GM12878 (cell line): ENCODE data around the gene TLE3. TPM values are rescaled to one million over a fixed set of nuclear protein-coding genes. Genes with fewer than 3 reads are reported as not detected.

Experiments
- ATAC-seq: fragments of 200-7000 bp; cut with Tn5 transposase; 3 replicates; pipeline ENCODE4 v1.9.1; 2020; ENCODE audit warnings: mild to moderate bottlenecking, moderate library complexity
- BruUV-seq: library from RNA; stranded (reverse); fragments of 400-500 nt; replicated peaks from 2 replicates; lab custom pipeline; 2021; lab: Mats Ljungman, UMichigan
- CTCF ChIA-PET: fragments of 300-600 bp; sonication (Branson Sonifier 250); formaldehyde crosslinking; extraction: SDS; loops from one replicate; lab custom pipeline; 2021; ENCODE audit warnings: inconsistent platforms; lab: Yijun Ruan, JAX
- POLR2A ChIA-PET: fragments of 350-600 bp; formaldehyde crosslinking; extraction: SDS; loops from one replicate; lab custom pipeline; 2021; ENCODE audit warnings: inconsistent platforms; lab: Charles Lee
- RAD21 ChIA-PET: fragments of 300-600 bp; sonication (Branson Sonifier 250); formaldehyde crosslinking; loops from one replicate; lab custom pipeline; 2023; ENCODE audit warnings: antibody characterized with exemption; ENCODE audit not compliant: unreplicated experiment; lab: Charles Lee
- SMC1A ChIA-PET: fragments of 300-600 bp; sonication (Branson Sonifier 250); formaldehyde crosslinking; loops from one replicate; lab custom pipeline; 2023; ENCODE audit not compliant: unreplicated experiment, uncharacterized antibody; lab: Charles Lee
- DNase-seq: peaks from one replicate; pipeline ENCODE4 v3.0.0-alpha.2; 2011; ENCODE audit warnings: low read depth, low spot score
- FAIRE-seq: peaks from 3 replicates; lab custom pipeline; 2011; peaks lifted over from hg19 to GRCh38; lab: Jason Lieb, UNC
- H2AFZ ChIP-seq: 2 replicates; pipeline ENCODE4 v1.6.0; 2011; ENCODE audit warnings: low read depth, low read length, control low read depth; ENCODE audit not compliant: control insufficient read depth
- H3K27ac ChIP-seq: 2 replicates; pipeline ENCODE4 v1.5.1; 2011; ENCODE audit warnings: control low read depth; ENCODE audit not compliant: control insufficient read depth, insufficient read depth
- H3K27me3 ChIP-seq, 2 experiments: replicated peaks in 1 of 2; 2 replicates each; pipeline versions ENCODE4 v1.6.0 to v1.6.1; 2011; ENCODE audit warnings: low read length in 1 of 2; ENCODE audit not compliant: control insufficient read depth in 2 of 2, insufficient read depth in 2 of 2
- H3K36me3 ChIP-seq, 2 experiments: 2 replicates each; pipeline ENCODE4 v1.5.1; 2011; ENCODE audit warnings: low read length in 1 of 2; ENCODE audit not compliant: control insufficient read depth in 2 of 2, insufficient read depth in 2 of 2
- H3K4me1 ChIP-seq: 2 replicates; pipeline ENCODE4 v1.6.1; 2011; ENCODE audit warnings: mild to moderate bottlenecking, low read length, moderate library complexity, mixed read lengths; ENCODE audit not compliant: control insufficient read depth, insufficient read depth
- H3K4me2 ChIP-seq: 2 replicates; pipeline ENCODE4 v1.6.0; 2011; ENCODE audit warnings: control low read depth; ENCODE audit not compliant: control insufficient read depth, insufficient read depth
- H3K4me3 ChIP-seq: fragments of 200-600 bp; sonication (generic); 2 replicates; pipeline ENCODE4 v1.5.1; 2016
- H3K79me2 ChIP-seq: 2 replicates; pipeline ENCODE4 v1.6.0; 2011; ENCODE audit warnings: low read length; ENCODE audit not compliant: control insufficient read depth, insufficient read depth
- H3K9ac ChIP-seq: 2 replicates; pipeline ENCODE4 v1.8.0; 2011; ENCODE audit warnings: low read length, control low read depth, mixed read lengths; ENCODE audit not compliant: control insufficient read depth, insufficient read depth
- H3K9me3 ChIP-seq: replicated peaks from 3 replicates; pipeline ENCODE4 v1.5.1; 2011; ENCODE audit warnings: mild to moderate bottlenecking, low read length; ENCODE audit not compliant: control insufficient read depth, insufficient read depth
- H4K20me1 ChIP-seq: 2 replicates; pipeline ENCODE4 v1.6.0; 2011; ENCODE audit not compliant: control insufficient read depth, insufficient read depth
- ASH2L ChIP-seq: fragments of 300-600, 200-600 bp; sonication (generic); IDR thresholded peaks from 2 replicates; pipeline ENCODE4 v1.6.1; 2017; ENCODE audit warnings: low read depth, mild to moderate bottlenecking, borderline replicate concordance
- BCL11A ChIP-seq: IDR thresholded peaks from 2 replicates; pipeline ENCODE4 v1.6.1; 2011; ENCODE audit warnings: low read depth, low read length
- BHLHE40 ChIP-seq, 2 experiments: fragments of 450-650 bp in 1 of 2; IDR thresholded peaks; 2 replicates each; pipeline ENCODE4 v1.6.1; 2011 to 2017; ENCODE audit warnings: low read depth in 2 of 2, borderline replicate concordance in 1 of 2, improper control_type of control experiment in 1 of 2, low read length in 1 of 2, mild to moderate bottlenecking in 1 of 2
- CBX3 ChIP-seq: fragments of 200-600 bp; sonication (generic); IDR thresholded peaks from 2 replicates; pipeline ENCODE4 v1.6.1; 2016; ENCODE audit warnings: low read depth, borderline replicate concordance
- CTCF ChIP-seq, 3 experiments: IDR thresholded peaks in 2 of 3; conservative IDR thresholded peaks in 1 of 3; 2 replicates each; pipeline ENCODE4 v1.5.1; 2011; ENCODE audit warnings: low read depth in 3 of 3, low read length in 3 of 3, mild to moderate bottlenecking in 3 of 3, control low read depth in 2 of 3, moderate library complexity in 2 of 3, inconsistent platforms in 1 of 3, mixed read lengths in 1 of 3; ENCODE audit not compliant: control insufficient read depth in 2 of 3, insufficient read depth in 1 of 3; ENCODE audit errors: extremely low read depth in 1 of 3
- E2F8 ChIP-seq: fragments of 450-650 bp; IDR thresholded peaks from 2 replicates; pipeline ENCODE4 v1.6.1; 2018; ENCODE audit warnings: mild to moderate bottlenecking, low read depth, moderate library complexity; ENCODE audit not compliant: partially characterized antibody
- EED ChIP-seq: sonication (generic); IDR thresholded peaks from 2 replicates; pipeline ENCODE4 v1.6.1; 2016; ENCODE audit warnings: antibody characterized with exemption, low read depth
- EP300 ChIP-seq, 2 experiments: fragments of 150-350 bp in 1 of 2; IDR thresholded peaks; 2 replicates each; pipeline ENCODE4 v1.6.1; 2011 to 2012; ENCODE audit warnings: low read depth in 2 of 2, low read length in 2 of 2, borderline replicate concordance in 1 of 2, improper control_type of control experiment in 1 of 2, inconsistent platforms in 1 of 2; ENCODE audit not compliant: control insufficient read depth in 1 of 2
- HDAC2 ChIP-seq: fragments of 200-600 bp; sonication (generic); IDR thresholded peaks from 2 replicates; pipeline ENCODE4 v1.6.1; 2017
- HDAC6 ChIP-seq: fragments of 200-600 bp; sonication (generic); IDR thresholded peaks from one replicate; pipeline ENCODE4 v1.8.0; 2017; ENCODE audit warnings: antibody characterized with exemption; ENCODE audit not compliant: unreplicated experiment
- IKZF2 ChIP-seq, 2 experiments: fragments of 450-650 bp; IDR thresholded peaks; 2 replicates each; pipeline ENCODE4 v1.6.1; 2017; ENCODE audit warnings: mild to moderate bottlenecking in 2 of 2, moderate library complexity in 2 of 2
- KAT2A ChIP-seq: conservative IDR thresholded peaks from 2 replicates; pipeline ENCODE4 v1.6.1; 2011; ENCODE audit warnings: low read depth, low read length; ENCODE audit not compliant: control insufficient read depth
- NFIC ChIP-seq: IDR thresholded peaks from 2 replicates; pipeline ENCODE4 v1.6.1; 2012; ENCODE audit warnings: low read depth, mild to moderate bottlenecking, inconsistent platforms, low read length, moderate library complexity
- SIX5 ChIP-seq: IDR thresholded peaks from 2 replicates; pipeline ENCODE4 v1.6.1; 2011; ENCODE audit warnings: mild to moderate bottlenecking, low read depth, low read length, moderate library complexity; ENCODE audit not compliant: severe bottlenecking
- SMC3 ChIP-seq: IDR thresholded peaks from 2 replicates; pipeline ENCODE4 v1.6.1; 2011; ENCODE audit warnings: low read length, improper control_type of control experiment, borderline replicate concordance
- TCF3 ChIP-seq: IDR thresholded peaks from 2 replicates; pipeline ENCODE4 v1.6.1; 2012; ENCODE audit warnings: low read depth, mild to moderate bottlenecking, low read length, borderline replicate concordance; ENCODE audit not compliant: insufficient read depth
- WRNIP1 ChIP-seq: IDR thresholded peaks from 2 replicates; pipeline ENCODE4 v1.6.1; 2011; ENCODE audit warnings: low read depth, low read length, improper control_type of control experiment, borderline replicate concordance
- ZNF24 ChIP-seq: fragments of 450-650 bp; IDR thresholded peaks from 2 replicates; pipeline ENCODE4 v1.6.1; 2017; ENCODE audit warnings: antibody characterized with exemption, mild to moderate bottlenecking
- ZSCAN29 ChIP-seq: fragments of 450-650 bp; IDR thresholded peaks from 2 replicates; pipeline ENCODE4 v1.6.1; 2017; ENCODE audit warnings: mild to moderate bottlenecking, moderate library complexity
- WGBS: methylation state at CpG from one replicate; pipeline ENCODE4 v1.1.6; 2016; ENCODE audit warnings: low lambda C conversion rate; ENCODE audit not compliant: insufficient replicate concordance, insufficient coverage; ENCODE audit errors: missing lambda C conversion rate; 5-methylcytosine and 5-hydroxymethylcytosine counted together
- in situ Hi-C: fragments of 300-500 bp; cut with MboI; formaldehyde crosslinking; loops from 9 replicates; pipeline ENCODE4 v1.14.3; 2018; ENCODE audit warnings: mixed read lengths
- intact Hi-C: fragments of 100-400 bp; cut with micrococcal nuclease; formaldehyde crosslinking; loops from one replicate; pipeline ENCODE4 v1.14.2; 2022; ENCODE audit not compliant: unreplicated experiment
- polyA plus RNA-seq, 11 experiments: library from polyadenylated mRNA; depleted of rRNA in 4 of 11; unstranded in 6 of 11; stranded (reverse) in 5 of 11; fragments of >200 nt; fragmentation: Nextera tagmentation in 4 of 11; fragmentation: Illumina TruSeq in 1 of 11; extraction: Ambion mirVana in 4 of 11; extraction: Trizol in 1 of 11; gene quantifications; 1 replicate in 1 of 11; 2 replicates in 10 of 11; pipeline versions ENCODE4 v1.2.1 to v1.2.3, GENCODE V29; 2011 to 2016; ENCODE audit warnings: inconsistent platforms in 2 of 11, missing spikeins in 2 of 11, low read depth in 1 of 11
- total RNA-seq, 4 experiments: library from RNA; depleted of rRNA in 3 of 4; stranded (reverse); fragments of >200 nt in 3 of 4; fragmentation: Illumina TruSeq in 1 of 4; extraction: Trizol in 1 of 4; gene quantifications; 2 replicates each; pipeline versions ENCODE4 v1.2.1 to v1.2.3, GENCODE V29; 2013 to 2021
- TF ChIP-seq, protein P1 (sequence below): IDR thresholded peaks from 2 replicates; pipeline ENCODE4 v1.6.1; 2012; ENCODE audit warnings: low read depth, low read length, improper control_type of control experiment

TLE3 gene
- total and polyA plus RNA-seq, 10 of the 15 experiments (the other 5 are each of a cell fraction or from before 2014, with no cell fraction given), result 1.2 to 65.5 (median 9.7) TPM

DNA sequence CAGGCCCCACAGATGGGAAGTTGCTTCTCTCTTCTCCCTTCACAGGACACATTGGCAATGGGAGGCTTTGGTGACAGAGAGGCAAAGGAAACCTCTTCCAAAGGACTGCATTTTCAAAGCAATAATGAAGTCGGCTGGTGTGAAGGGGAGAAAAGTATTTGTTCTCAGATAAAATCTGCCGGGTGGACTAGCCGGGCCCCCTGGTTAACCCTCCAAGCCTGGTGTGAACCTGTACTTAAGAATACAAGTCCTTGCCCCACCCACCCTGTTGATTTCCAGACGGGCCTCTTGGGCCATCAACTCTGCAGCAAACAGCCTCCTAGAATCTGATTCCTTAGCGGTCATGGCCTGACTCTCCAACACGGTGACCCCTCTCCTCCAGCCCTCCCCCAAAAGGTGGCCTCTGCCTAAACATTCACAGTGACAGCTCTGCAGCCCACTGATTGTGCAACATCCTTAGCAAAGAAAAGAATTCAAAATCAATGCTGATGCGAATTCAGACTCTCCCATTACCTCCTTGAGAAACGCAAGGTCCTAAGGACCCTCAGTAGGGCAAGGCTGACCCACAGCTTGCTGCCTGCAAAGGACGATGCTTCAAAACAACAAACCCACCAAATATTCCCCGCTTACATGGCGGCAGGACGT is 9.9 kb downstream of the TLE3 start:
- RAD21 ChIA-PET, result interaction anchor here (0.5 to 0.6 kb wide), 2 partner anchors 337 to 419 kb away, joined by 3 read pairs; no protein-coding TSS in a partner anchor
- no peak for FAIRE-seq
- in situ Hi-C loops, result no loop called here

More for the DNA sequence above, 9.9 kb downstream of the TLE3 start:
- no TSS peak for BruUV-seq
- H3K4me3 ChIP-seq, result no peak overlapping the region
- H3K9me3 ChIP-seq, result no peaks in the 10 kb centered on the region
- H2AFZ ChIP-seq, result no peak overlapping the region
- ChIA-PET CTCF (no interaction called here), SMC1A (no interaction called here), POLR2A (interaction anchor here (0.6 to 1.5 kb wide), 2 partner anchors 52 to 72 kb away, joined by 3 to 6 read pairs; no protein-coding TSS in a partner anchor)
- H3K4me2 ChIP-seq, result no peak overlapping the region
- H3K27ac ChIP-seq, result no peak overlapping the region
- DNase-seq (no peak), ATAC-seq (no peak)
- H4K20me1 ChIP-seq, result peaks cover 20% of the 10 kb centered on the region; the same call in 1 of the 2 replicates
- no peak for TF ChIP-seq IKZF2 (IDR thresholded peaks at IDR 0.05)
- no peak for TF ChIP-seq CBX3
- no peak for TF ChIP-seq ZNF24
- no peak for TF ChIP-seq HDAC6
- no peak for TF ChIP-seq WRNIP1
- TF ChIP-seq ZSCAN29, result no peak
- TF ChIP-seq EED, result no peak
- TF ChIP-seq E2F8, result no peak
- TF ChIP-seq EP300 (IDR thresholded peaks at IDR 0.05; ENCODE audit: borderline replicate concordance in 1 of 2, control insufficient read depth in 1 of 2, low read depth in 2 of 2, low read length in 2 of 2), result no peak
- no peak for TF ChIP-seq SMC3
- no peak for TF ChIP-seq CTCF (IDR thresholded peaks at IDR 0.05 in 2 of 3, conservative IDR thresholded peaks at IDR 0.05 in 1 of 3; ENCODE audit: control insufficient read depth in 2 of 3, extremely low read depth in 1 of 3, insufficient read depth in 1 of 3, low read depth in 3 of 3, low read length in 3 of 3)
- TF ChIP-seq, protein P1, sequence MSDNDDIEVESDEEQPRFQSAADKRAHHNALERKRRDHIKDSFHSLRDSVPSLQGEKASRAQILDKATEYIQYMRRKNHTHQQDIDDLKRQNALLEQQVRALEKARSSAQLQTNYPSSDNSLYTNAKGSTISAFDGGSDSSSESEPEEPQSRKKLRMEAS, result no peak
- no peak for TF ChIP-seq BHLHE40 (IDR thresholded peaks at IDR 0.05; ENCODE audit: borderline replicate concordance in 1 of 2, low read depth in 2 of 2, low read length in 1 of 2)
- TF ChIP-seq TCF3, result no peak
- TF ChIP-seq SIX5, result no peak
- TF ChIP-seq HDAC2, result no peak
- no peak for TF ChIP-seq ASH2L
- no peak for TF ChIP-seq BCL11A
- no peak for TF ChIP-seq KAT2A
- no peak for TF ChIP-seq NFIC
- H3K36me3 ChIP-seq, result peaks cover 8 to 24% of the 10 kb centered on the region in 2 experiments
- intact Hi-C loops, result no loop called here
- H3K79me2 ChIP-seq, result peaks cover 25% of the 10 kb centered on the region
- 86% methylated on average over 12 of the region's 12 CpGs for WGBS
- no peaks in the 10 kb centered on the region for H3K27me3 ChIP-seq
- H3K9ac ChIP-seq, result no peak overlapping the region
- peaks cover 29% of the 10 kb centered on the region for H3K4me1 ChIP-seq
